Upper lobe of right lung (tissue), 1 donor: ENCODE measurements around the gene TEDC1. TPM values are rescaled to one million over a fixed set of nuclear protein-coding genes. Genes with fewer than 3 reads are reported as not detected.

Experiments
- ATAC-seq: fragments of 200-7000 bp; cut with Tn5 transposase; one replicate; pipeline ENCODE4 v1.9.1; 2020; ENCODE audit warnings: mild to moderate bottlenecking, moderate library complexity
- DNase-seq: peaks from one replicate; pipeline ENCODE4 v3.0.0-alpha.2; 2020
- H3K27ac ChIP-seq: fragments of 200-600 bp; one replicate; pipeline ENCODE4 v1.8.0; 2022
- H3K27me3 ChIP-seq: fragments of 200-600 bp; one replicate; pipeline ENCODE4 v1.8.0; 2022; ENCODE audit warnings: mild to moderate bottlenecking
- H3K36me3 ChIP-seq: fragments of 200-600 bp; one replicate; pipeline ENCODE4 v1.8.0; 2022
- H3K4me1 ChIP-seq: fragments of 200-600 bp; one replicate; pipeline ENCODE4 v1.8.0; 2022
- H3K4me3 ChIP-seq: fragments of 200-600 bp; one replicate; pipeline ENCODE4 v1.8.0; 2022; ENCODE audit warnings: mild to moderate bottlenecking
- H3K9me3 ChIP-seq: fragments of 200-600 bp; one replicate; pipeline ENCODE4 v1.8.0; 2022
- CTCF ChIP-seq: fragments of 200-600 bp; IDR thresholded peaks from one replicate; pipeline ENCODE4 v1.8.0; 2022; ENCODE audit warnings: antibody characterized with exemption
- intact Hi-C: fragments of 100-400 bp; cut with DNase I; formaldehyde crosslinking; loops from one replicate; pipeline ENCODE4 v1.11.0; 2022
- total RNA-seq: library from RNA; stranded (reverse); fragmentation: NEBNext Ultra II Directional; extraction: Animal tissue kit (Norgen Biotek cat#: 25700); gene quantifications from one replicate; pipeline ENCODE4 v1.2.1, GENCODE V29; 2021
- donor health status: DM: no; HTN: yes; CAD: no; lungs with severe emphysema.

Gene TEDC1
- total RNA-seq, 1 donor from 2014 or later = 7.9 TPM

GRCh38 chr14:105529319-105529568, 38.2 kb downstream of the TEDC1 start:
- Histone ChIP-seq H3K36me3 (no peaks in the 10 kb centered on the region), H3K4me3 (peak overlapping the region; percentile 64), H3K27ac (no peak overlapping the region), H3K9me3 (no peaks in the 10 kb centered on the region), H3K27me3 (peaks cover 12% of the 10 kb centered on the region), H3K4me1 (peaks cover 28% of the 10 kb centered on the region)
- intact Hi-C loops = no loop called here
- ATAC-seq (no peak), DNase-seq (no peak)
- TF ChIP-seq CTCF = no peak

GRCh38 chr14:105529569-105530284, 38.7 kb downstream of the TEDC1 start:
- H3K36me3 ChIP-seq = no peaks in the 10 kb centered on the region
- peak overlapping the region; percentile 64 for H3K4me3 ChIP-seq
- peaks cover 12% of the 10 kb centered on the region for H3K27me3 ChIP-seq
- TF ChIP-seq CTCF = no peak
- ATAC-seq (no peak), DNase-seq (no peak)
- H3K27ac ChIP-seq = no peak overlapping the region
- H3K4me1 ChIP-seq = peaks cover 28% of the 10 kb centered on the region
- H3K9me3 ChIP-seq = no peaks in the 10 kb centered on the region
- intact Hi-C loops = no loop called here

- intact Hi-C loops = no loop called here
- ATAC-seq = no peak
- no peak for TF ChIP-seq CTCF
Observed at GRCh38 chr14:105530285-105531087, 39.4 kb downstream of the TEDC1 start.

GRCh38 chr14:105531088-105531893, 40.2 kb downstream of the TEDC1 start:
- ATAC-seq (no peak), DNase-seq (peak; percentile 58)
- TF ChIP-seq CTCF = no peak
- Histone ChIP-seq H3K27ac (no peak overlapping the region), H3K9me3 (no peaks in the 10 kb centered on the region), H3K36me3 (no peaks in the 10 kb centered on the region), H3K27me3 (peaks cover 12% of the 10 kb centered on the region), H3K4me1 (peaks cover 28% of the 10 kb centered on the region), H3K4me3 (no peak overlapping the region)
- intact Hi-C loops = no loop called here

More at GRCh38 chr14:105530285-105531087, 39.4 kb downstream of the TEDC1 start:
- Histone ChIP-seq H3K4me1 (peaks cover 28% of the 10 kb centered on the region), H3K9me3 (no peaks in the 10 kb centered on the region), H3K4me3 (no peak overlapping the region), H3K27ac (no peak overlapping the region), H3K27me3 (peaks cover 12% of the 10 kb centered on the region), H3K36me3 (no peaks in the 10 kb centered on the region)
- DNase-seq = no peak

GRCh38 chr14:105531894-105532623, 41.0 kb downstream of the TEDC1 start:
- Histone ChIP-seq H3K4me1 (peaks cover 24% of the 10 kb centered on the region), H3K4me3 (no peak overlapping the region), H3K36me3 (no peaks in the 10 kb centered on the region), H3K27me3 (peaks cover 10% of the 10 kb centered on the region), H3K27ac (no peak overlapping the region), H3K9me3 (no peaks in the 10 kb centered on the region)
- intact Hi-C loops = no loop called here
- DNase-seq (peak; percentile 63), ATAC-seq (no peak)
- no peak for TF ChIP-seq CTCF
